ENCODE measurements around the gene ARHGEF4.

ARHGEF4 gene

GRCh38 chr2:131041402-131042147 lies 204.9 kb downstream of the ARHGEF4 start:
- DNase-seq: no peak

GRCh38 chr2:131042148-131042775 lies 205.5 kb downstream of the ARHGEF4 start:
- DNase-seq: no peak

GRCh38 chr2:131043199-131044074 lies 206.7 kb downstream of the ARHGEF4 start:
- DNase-seq: no peak

GRCh38 chr2:131044075-131044756 lies 207.5 kb downstream of the ARHGEF4 start:
- no peak for DNase-seq

- DNase-seq: no peak
Observed at GRCh38 chr2:131044757-131045150, 208.0 kb downstream of the ARHGEF4 start.

GRCh38 chr2:131045286-131046027 lies 208.7 kb downstream of the ARHGEF4 start:
- DNase-seq: no peak

GRCh38 chr2:131046028-131046917 lies 209.6 kb downstream of the ARHGEF4 start:
- DNase-seq: no peak

- DNase-seq: no peak
Observed at GRCh38 chr2:131046918-131047652, 210.4 kb downstream of the ARHGEF4 start.

- no peak for DNase-seq
Observed at GRCh38 chr2:131047920-131048560, 211.3 kb downstream of the ARHGEF4 start.

- no peak for DNase-seq
Observed at GRCh38 chr2:131048641-131049040, 211.9 kb downstream of the ARHGEF4 start.

GRCh38 chr2:131049150-131049718 lies 212.5 kb downstream of the ARHGEF4 start:
- no peak for DNase-seq

GRCh38 chr2:131050896-131051295 lies 214.2 kb downstream of the ARHGEF4 start:
- DNase-seq: no peak

GRCh38 chr2:131052741-131053263 lies 216.1 kb downstream of the ARHGEF4 start:
- no peak for DNase-seq

- DNase-seq: no peak
Observed at GRCh38 chr2:131054488-131054887, 217.8 kb downstream of the ARHGEF4 start.

- no peak for DNase-seq
Observed at GRCh38 chr2:131055169-131056065, 218.7 kb downstream of the ARHGEF4 start.

GRCh38 chr2:131056204-131056931 lies 219.7 kb downstream of the ARHGEF4 start:
- DNase-seq: no peak

- no peak for DNase-seq
Observed at GRCh38 chr2:131056932-131057287, 220.2 kb downstream of the ARHGEF4 start.

Measured in activated T-cell treated with anti-CD3 and anti-CD28 coated beads, Interleukin-2, amount 50 U/mL, for 1 hour (primary cell).